HCT116 (cell line): ENCODE data around the gene MEP1B.

Experiments
- CTCF ChIP-seq, 3 experiments: fragments of 200-600 bp in 1 of 3; sonication (generic) in 1 of 3; IDR thresholded peaks in 2 of 3; conservative IDR thresholded peaks in 1 of 3; 2 replicates each; pipeline ENCODE4 v1.5.1; 2012 to 2017; ENCODE audit warnings: low read depth in 2 of 3, low read length in 2 of 3, antibody characterized with exemption in 1 of 3, borderline replicate concordance in 1 of 3, control low read depth in 1 of 3, mild to moderate bottlenecking in 1 of 3, mixed read lengths in 1 of 3, mixed run types in 1 of 3, moderate library complexity in 1 of 3; ENCODE audit not compliant: insufficient read depth in 1 of 3
- EZH2 ChIP-seq: fragments of 200-600 bp; sonication (generic); IDR thresholded peaks from 2 replicates; pipeline ENCODE4 v1.6.1; 2017; ENCODE audit warnings: antibody characterized with exemption, mixed run types
- EZH2phosphoT487 ChIP-seq: fragments of 200-600 bp; IDR thresholded peaks from 2 replicates; pipeline ENCODE4 v1.6.1; 2018; ENCODE audit warnings: antibody characterized with exemption, borderline replicate concordance
- MAX ChIP-seq: IDR thresholded peaks from 2 replicates; pipeline ENCODE4 v1.6.1; 2012
- POLR2A ChIP-seq: IDR thresholded peaks from 2 replicates; pipeline ENCODE4 v1.7.0; 2011; ENCODE audit warnings: borderline replicate concordance; ENCODE audit not compliant: insufficient read depth, insufficient read length; ENCODE audit errors: extremely low read depth
- POLR2AphosphoS5 ChIP-seq: IDR thresholded peaks from 2 replicates; pipeline ENCODE4 v1.6.1; 2011; ENCODE audit warnings: mild to moderate bottlenecking, low read depth, low read length, moderate library complexity
- REST ChIP-seq: IDR thresholded peaks from 2 replicates; pipeline ENCODE4 v1.6.1; 2012; ENCODE audit warnings: low read depth
- SIN3A ChIP-seq: IDR thresholded peaks from 2 replicates; pipeline ENCODE4 v1.6.1; 2012; ENCODE audit warnings: low read depth
- TCF7L2 ChIP-seq: IDR thresholded peaks from 2 replicates; pipeline ENCODE4 v1.7.0; 2011; ENCODE audit warnings: borderline replicate concordance, inconsistent platforms; ENCODE audit not compliant: insufficient read depth, insufficient read length; ENCODE audit errors: extremely low read depth

- TF ChIP-seq CTCF (IDR thresholded peaks at IDR 0.05 in 2 of 3, conservative IDR thresholded peaks at IDR 0.05 in 1 of 3; ENCODE audit: borderline replicate concordance in 1 of 3, insufficient read depth in 1 of 3, low read depth in 2 of 3, low read length in 2 of 3) (no peak), MAX (no peak), POLR2A (no peak), TCF7L2 (no peak), POLR2AphosphoS5 (no peak), REST (no peak), EZH2 (no peak), SIN3A (no peak), EZH2phosphoT487 (no peak)
These were observed 26.6 kb downstream of the MEP1B start for GRCh38 chr18:32216390-32216789.
